HG03460 (cell line): Measurements from ENCODE around the gene KIAA0319L.
"Not testable (repeated sequence)": the region's sequence is repeated elsewhere in the genome, so short reads cannot be mapped to it uniquely, and the experiment has no call there.

Experiments used
- ATAC-seq: cut with Tn5 transposase; IDR thresholded peaks from one replicate; pipeline ENCODE4 v1.9.1; 2021; ENCODE audit not compliant: unreplicated experiment

The KIAA0319L gene

DNA sequence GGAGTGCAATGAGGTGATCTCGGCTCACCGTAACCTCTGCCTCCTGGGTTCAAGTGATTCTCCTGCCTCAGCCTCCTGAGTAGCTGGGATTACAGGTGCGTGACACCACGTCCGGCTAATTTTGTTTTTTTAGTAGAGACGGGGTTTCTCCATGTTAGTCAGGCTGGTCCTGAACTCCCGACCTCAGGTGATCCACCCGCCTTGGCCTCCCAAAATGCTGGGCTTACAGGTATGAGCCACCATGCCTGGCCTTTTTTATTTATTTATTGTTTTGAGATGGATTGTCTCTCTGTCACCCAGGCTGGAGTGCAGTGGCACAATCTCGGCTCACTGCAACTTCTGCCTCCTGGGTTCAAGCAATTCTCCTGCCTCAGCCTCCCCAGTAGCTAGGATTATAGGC is 24.4 kb upstream of the KIAA0319L start:
- not testable (repeated sequence) for ATAC-seq

DNA sequence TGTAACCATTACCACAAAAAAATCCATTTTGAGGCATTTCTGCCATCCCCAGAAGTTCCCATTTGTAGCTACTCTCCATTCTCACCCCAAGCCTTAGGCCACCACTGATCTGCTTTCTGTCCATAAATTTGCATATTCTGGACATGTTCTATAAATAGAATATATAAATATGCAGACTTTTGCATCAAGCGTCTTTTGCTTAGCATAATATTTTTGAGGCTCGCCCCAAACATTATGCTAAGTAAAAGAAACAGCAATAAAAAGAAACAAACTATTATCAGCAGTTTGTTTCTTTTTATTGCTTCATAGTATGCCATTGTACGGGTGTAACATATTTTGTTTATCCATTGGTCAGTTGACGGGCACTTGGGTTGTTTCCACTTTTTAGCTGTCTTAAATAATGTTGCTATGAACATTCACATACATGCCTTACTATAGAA is 23.8 kb upstream of the KIAA0319L start:
- ATAC-seq, result no peak

DNA sequence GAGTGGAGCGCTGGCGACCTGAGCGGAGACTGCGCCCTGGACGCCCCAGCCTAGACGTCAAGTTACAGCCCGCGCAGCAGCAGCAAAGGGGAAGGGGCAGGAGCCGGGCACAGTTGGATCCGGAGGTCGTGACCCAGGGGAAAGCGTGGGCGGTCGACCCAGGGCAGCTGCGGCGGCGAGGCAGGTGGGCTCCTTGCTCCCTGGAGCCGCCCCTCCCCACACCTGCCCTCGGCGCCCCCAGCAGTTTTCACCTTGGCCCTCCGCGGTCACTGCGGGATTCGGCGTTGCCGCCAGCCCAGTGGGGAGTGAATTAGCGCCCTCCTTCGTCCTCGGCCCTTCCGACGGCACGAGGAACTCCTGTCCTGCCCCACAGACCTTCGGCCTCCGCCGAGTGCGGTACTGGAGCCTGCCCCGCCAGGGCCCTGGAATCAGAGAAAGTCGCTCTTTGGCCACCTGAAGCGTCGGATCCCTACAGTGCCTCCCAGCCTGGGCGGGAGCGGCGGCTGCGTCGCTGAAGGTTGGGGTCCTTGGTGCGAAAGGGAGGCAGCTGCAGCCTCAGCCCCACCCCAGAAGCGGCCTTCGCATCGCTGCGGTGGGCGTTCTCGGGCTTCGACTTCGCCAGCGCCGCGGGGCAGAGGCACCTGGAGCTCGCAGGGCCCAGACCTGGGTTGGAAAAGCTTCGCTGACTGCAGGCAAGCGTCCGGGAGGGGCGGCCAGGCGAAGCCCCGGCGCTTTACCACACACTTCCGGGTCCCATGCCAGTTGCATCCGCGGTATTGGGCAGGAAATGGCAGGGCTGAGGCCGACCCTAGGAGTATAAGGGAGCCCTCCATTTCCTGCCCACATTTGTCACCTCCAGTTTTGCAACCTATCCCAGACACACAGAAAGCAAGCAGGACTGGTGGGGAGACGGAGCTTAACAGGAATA is 20.1 kb upstream of the KIAA0319L start:
- ATAC-seq, result peak; percentile 75

DNA sequence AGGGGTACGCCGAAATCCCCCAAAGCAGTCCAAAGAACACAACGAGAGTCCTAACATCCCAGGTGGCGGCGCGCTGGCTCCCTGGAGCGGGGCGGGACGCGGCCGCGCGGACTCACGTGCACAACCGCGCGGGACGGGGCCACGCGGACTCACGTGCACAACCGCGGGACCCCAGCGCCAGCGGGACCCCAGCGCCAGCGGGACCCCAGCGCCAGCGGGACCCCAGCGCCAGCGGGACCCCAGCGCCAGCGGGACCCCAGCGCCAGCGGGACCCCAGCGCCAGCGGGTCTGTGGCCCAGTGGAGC is 19.5 kb upstream of the KIAA0319L start:
- not testable (repeated sequence) for ATAC-seq

DNA sequence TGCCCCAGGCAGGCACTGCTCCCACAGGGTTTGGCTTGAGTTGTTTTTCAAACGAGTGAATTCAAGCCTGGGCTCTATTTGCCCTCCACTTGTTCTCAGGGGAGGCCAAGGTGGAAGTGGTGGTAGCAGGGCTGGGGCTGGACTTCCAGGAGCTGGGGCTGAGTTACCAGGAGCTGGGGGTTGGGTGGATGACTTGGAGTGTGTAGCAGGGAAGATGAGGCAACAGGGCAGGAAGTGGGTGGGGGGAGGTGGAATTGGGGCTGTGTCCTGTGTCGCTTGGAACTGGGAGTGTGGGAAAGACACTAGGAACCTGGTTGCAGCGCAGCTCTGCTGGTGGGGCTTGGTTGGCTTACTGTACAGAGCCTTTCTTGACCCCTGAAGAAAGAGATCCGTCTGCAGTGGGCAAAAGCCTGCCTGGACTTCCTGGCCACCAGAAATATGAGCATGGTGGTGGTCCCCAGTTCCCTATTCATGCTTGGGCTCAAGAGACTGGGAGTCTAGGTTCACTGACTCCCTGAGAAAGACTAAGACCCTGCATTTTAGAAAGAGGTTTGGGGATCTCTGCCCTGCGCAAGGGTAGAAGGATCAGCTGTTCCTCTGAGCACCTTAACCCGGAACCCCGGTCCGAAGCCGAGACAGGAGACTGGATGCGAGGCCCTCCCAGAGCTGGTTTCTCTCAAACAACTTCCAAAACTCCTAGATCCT is 19.0 kb upstream of the KIAA0319L start:
- no peak for ATAC-seq

DNA sequence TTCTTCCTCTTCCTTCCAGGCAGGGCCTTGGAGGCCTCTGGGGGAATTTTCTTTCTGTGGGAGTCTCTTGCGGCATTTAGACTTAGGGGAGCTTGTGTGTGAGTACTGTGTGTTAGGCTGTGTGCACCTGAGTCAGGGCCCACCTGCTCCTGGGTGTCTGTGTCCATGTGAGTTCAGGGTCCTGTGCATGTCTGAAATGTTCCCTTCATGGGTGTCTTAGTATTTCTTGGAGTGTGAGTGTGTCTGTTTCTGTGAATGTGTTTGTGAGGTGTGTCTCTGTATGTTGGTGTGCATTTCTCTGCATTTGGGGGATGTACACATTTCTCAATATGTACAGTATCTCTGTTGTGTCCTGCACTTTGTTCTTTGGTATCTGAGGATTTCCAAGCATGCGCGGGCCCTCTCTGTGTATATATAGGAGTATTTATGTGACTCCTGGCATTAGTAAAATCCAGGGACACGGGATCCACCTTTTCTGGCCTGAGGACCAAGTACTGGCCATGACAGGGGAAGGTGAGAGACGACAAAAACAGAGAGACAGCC is 18.3 kb upstream of the KIAA0319L start:
- ATAC-seq, result no peak

DNA sequence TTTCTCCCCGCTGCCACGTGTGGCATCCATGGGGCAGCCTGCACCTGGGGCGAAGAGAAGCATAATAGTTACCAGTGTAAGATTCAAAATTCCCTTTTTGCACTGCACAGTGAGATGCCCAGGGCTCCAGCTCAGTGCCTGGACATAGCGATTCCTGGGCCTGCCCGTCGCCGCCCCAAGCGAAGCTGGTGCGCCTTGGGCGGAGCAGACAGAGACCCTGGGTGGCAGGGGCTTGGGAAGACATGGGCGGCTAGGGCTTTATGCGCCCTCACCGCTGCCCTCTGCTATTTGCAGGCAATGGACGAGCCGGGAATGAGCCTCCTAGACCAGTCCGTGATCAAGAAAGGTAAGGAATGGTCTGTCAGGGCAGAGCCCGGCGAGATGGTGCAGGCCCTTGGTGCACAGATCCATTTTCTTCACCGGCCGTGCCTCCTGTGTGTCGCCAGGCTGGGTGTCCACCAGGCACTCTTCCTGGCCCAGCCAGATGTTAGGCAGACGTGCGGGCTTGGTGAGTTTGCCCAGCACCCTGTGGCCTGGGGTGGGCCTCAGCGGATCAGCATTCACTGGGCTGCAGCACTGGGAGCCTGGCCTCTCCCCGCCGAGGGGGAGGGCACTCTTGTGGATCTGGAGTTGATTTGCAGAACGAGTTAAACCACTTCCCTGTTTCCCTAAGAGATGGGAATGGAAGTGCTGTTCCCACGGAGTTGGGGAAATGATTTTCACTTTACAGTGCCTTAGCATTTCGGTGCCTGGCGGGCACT is 17.6 kb upstream of the KIAA0319L start:
- no peak for ATAC-seq

DNA sequence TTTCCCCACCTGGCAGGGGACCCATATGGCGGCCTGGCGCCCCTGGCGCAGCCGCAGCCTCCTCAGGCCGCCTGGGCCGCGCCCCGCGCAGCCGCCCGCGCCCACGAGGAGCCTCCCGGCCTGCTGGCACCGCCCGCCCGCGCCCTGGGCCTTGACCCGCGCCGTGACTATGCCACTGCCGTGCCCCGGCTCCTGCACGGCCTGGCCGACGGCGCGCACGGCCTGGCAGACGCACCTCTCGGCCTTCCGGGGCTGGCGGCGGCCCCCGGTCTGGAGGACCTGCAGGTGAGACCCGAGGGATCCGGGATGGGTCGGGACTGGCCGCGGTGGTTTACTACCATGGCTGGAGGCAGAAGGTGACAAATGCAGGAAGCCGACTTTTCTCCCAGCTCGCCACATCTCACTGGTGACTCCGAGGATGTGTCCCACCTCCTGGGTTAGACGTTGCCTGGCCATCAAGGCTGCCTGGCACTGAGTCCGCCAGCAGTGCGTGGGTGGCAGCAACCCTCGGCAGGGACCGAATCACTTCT is 17.0 kb upstream of the KIAA0319L start:
- ATAC-seq, result no peak

DNA sequence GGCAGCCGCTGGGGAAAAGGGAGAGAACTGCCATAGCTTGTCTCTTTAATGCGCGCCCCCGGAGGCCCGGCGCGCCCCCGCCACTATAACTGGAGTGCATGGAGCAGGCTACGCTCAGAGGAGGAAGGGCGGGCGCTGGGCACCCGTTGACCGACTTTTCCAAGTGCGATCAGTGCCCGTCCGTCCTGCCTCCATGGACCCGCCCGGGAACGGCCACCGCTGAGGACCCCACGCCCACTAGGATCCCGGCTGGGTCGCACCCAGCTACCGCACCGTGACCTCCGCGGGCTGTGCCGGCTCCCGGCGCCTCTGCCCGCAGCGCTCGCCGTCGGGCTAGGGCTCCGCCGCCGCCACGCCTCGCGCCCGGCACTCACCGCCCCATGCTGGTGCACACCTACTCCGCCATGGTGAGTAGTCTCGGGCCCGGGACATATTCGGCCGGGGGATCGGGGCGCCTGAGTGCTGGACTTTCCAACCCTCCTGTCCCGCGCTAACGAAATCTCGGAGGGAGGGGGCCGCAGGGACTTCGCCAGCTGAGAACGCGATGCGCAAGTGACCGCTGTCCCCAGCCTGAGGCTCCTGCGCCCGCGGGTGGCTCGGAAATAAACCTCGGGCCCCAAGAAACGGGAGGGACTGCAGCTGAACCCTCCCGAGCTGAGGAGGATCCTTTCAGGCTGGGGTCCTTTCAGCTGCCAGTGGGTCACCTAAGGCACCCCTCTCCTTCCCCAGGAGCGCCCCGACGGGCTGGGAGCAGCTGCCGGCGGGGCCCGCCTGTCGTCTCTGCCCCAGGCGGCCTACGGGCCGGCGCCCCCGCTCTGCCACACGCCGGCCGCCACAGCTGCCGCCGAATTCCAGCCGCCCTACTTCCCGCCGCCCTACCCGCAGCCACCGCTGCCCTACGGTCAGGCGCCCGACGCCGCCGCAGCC is 16.3 kb upstream of the KIAA0319L start, which contains the start of gene TFAP2E:
Gene TFAP2E (plus strand): TSS at position 117 of the 927 bp plus-strand sequence. CDS start 264 bp downstream, at position 381.
- no peak for ATAC-seq

DNA sequence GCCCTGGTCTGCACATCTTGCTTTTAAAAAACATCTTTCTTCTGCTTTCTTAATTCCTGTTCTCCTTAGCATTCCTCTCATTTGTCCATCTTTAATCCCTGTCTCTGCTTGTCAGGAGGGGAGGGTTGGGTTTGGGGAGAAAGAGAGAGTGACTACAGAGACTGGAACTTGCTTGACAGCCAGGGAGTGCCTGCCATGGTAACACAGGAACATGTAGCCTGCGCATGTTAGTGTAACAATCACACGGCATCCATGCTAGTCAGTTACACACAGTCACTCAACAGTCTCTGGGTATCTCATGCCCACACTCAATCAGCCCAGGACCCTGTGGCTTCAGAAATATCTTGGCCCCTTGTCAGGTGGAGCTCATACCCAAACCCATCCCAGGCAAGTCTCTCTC is 15.1 kb upstream of the KIAA0319L start:
- no peak for ATAC-seq

DNA sequence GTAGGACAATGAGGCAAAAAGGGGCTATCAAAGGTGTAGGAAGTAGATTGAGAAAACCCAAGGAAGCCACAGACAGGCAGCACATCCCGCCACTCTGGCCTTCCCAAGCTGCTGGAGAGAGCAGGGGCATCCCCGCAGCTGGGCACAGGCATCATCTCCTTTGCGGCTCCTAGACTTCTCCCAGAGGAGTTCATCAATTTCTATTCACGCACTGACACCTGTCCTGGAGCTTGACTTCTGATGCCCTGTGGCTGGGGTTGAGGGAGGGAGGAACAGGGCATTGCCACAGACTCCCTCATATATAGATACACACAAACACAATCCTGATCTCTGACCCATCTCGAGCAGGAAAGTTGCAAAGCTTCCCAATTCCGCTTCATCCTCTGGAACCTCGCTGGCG is 14.1 kb upstream of the KIAA0319L start:
- ATAC-seq, result no peak

DNA sequence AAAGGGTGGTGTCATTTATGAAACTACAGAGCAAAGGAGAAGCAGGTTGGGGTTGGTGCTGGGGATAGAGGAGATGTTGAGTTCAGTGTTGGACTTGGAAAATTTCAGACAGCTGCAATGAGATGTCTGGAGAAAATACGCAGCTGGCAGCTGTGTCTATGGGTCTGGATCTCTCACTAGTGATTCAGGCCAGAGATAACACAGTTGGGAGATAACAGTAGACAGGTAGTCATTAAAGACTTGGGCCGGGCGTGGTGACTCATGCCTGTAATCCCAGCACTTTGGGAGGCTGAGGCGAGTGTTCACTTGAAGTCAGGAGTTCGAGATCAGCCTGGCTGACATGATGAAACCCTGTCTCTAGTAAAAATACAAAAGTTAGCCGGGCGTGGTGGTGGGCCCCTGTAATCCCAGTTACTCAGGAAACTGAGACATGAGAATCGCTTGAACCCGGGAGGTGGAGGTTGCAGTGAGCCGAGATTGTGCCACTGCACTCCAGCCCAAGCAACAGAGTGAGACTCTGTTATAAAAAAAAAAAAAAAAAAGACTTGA is 13.5 kb upstream of the KIAA0319L start:
- no peak for ATAC-seq

DNA sequence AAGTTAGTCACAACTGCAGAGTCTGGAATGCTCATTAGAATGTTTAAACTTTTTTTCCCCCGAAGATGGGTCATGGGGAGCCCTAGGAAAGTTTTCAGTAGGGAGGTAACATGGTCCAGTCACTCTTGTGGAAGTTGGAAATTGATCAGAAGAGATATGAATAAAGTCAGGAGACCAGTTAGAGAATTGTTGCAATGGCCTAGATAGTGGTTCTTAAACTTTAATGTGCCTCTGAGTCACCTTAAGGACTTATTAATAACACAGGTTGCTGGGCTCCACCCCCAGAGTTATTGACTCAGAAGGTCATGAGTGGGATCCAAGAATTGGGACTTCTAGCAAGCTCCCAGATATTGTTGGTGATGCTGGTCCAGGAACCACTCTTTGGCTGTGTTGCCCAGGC is 12.7 kb upstream of the KIAA0319L start:
- ATAC-seq, result no peak

DNA sequence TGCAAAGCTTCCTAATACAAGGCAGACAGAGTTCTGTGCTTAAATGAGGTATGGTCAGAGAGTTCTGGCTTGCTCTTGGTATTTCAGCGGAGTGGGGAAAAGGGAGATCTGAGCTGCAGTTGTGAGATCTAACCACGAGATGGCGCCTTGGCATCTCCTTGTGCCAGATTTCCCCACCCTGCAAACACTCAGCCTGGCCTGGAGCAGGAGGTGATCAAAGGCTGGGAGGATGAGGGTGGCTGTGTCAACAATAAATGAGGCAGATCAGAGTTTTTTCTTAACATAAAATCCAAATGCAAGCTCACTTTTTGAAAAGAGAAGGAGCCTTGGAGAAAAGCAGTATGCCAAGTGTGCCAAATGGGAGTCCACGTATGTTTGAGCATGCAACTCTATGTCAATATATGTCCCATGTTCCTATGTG is 11.8 kb upstream of the KIAA0319L start:
- ATAC-seq, result no peak

DNA sequence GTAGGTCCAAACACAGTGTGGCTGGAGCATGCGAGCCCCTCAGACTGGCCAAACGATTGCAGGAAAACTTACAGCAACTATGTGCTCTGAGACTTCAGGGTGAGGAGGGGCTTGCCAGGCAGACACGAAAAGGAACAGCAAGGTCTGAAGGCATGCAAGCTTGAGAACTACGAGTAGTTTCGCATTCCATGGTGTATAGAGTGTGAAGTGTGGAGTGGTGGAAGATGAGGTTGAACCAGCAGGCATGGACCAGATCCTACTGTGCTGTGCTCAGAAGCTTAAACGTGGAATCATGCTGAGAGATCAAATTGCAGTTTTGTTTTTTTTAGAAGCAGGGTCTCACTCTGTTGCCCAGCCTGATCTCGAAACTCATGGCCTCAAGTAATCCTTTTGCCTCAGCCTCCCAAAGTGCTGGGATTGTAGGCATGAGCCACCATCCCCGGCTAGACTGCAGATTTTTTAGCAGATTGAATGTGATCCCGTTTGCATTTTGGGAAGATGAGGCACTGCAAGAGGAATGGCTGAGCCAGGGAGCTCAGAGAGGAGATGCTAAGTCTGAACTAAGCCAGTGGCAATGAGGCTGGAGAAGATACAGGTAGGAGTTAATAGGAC is 10.8 kb upstream of the KIAA0319L start:
- ATAC-seq, result no peak

DNA sequence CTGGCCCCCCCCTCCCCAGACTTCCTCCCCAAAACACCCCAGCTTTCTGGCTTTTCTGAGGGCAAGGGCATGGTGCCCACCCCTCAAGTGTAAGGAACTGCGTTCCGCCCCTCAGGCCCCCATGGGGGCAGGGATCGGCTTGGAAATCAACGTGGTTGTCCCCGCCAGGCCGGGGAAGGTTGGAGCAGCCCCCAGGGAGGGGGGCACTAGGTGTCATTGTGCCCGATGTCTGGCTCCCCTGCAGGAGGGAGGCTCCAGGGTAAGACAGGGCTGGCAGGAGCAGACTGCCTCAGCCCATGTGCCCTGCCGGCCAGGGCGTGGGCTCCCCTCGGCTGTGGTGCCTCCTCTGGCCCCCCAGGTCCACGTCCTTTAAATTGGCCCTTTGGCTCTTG is 8.5 kb upstream of the KIAA0319L start:
- no peak for ATAC-seq

DNA sequence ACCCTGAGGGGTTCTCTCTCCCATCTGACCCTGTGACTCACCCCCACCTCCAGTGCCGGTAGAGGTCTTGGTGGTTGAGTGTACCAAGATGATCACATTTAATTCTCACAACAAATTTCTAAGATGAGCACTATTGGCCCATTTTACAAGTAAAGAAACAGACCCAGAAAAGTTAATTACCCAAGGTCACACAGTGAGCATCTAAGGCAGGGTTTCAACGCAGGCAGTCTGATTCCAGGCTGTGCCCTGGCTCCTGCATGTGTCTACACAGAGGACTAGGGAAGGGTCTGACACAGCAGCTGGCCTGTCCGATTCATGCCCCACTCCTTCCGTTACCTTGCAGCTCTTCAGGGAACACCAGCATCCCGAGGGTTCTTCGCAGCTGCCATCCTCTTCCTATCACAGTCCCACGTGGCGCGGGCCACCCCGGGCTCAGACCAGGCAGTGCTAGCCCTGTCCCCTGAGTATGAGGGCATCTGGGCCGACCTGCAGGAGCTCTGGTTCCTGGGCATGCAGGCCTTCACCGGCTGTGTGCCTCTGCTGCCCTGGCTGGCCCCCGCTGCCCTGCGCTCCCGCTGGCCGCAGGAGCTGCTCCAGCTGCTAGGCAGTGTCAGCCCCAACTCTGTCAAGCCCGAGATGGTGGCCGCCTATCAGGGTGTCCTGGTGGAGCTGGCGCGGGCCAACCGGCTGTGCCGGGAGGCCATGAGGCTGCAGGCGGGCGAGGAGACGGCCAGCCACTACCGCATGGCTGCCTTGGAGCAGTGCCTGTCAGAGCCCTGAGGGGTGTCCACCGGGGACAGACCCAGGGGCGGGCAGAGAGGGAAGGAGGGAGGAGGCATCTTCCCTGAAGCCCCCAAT is 7.9 kb upstream of the KIAA0319L start:
- ATAC-seq, result no peak
